Measurements from ENCODE around the gene BABAM2. TPM values are rescaled to one million over a fixed set of nuclear protein-coding genes. Genes with fewer than 3 reads are reported as not detected.

BABAM2 gene
- total RNA-seq, 1 experiment from 2014 or later: 16.3 TPM

- H3K27me3 ChIP-seq (ENCODE audit: low read length): no peaks in the 10 kb centered on the region
- ChIA-PET CTCF (no interaction called here), POLR2A (ENCODE audit: unreplicated experiment) (no interaction called here)
- no peaks in the 10 kb centered on the region for H3K9me3 ChIP-seq (ENCODE audit: low read length)
- DNase-seq: no peak
- no peaks in the 10 kb centered on the region for H4K20me1 ChIP-seq (ENCODE audit: low read length)
- intact Hi-C loops (cut with micrococcal nuclease): no loop called here
- no peaks in the 10 kb centered on the region for H3K79me2 ChIP-seq (ENCODE audit: low read length)
- TF ChIP-seq EZH2phosphoT487 (IDR thresholded peaks at IDR 0.05; ENCODE audit: borderline replicate concordance, low read length) (no peak), EZH2 (IDR thresholded peaks at IDR 0.05; ENCODE audit: low read length, unreplicated experiment) (no peak), CTCF (conservative IDR thresholded peaks at IDR 0.05; ENCODE audit: low read depth, low read length) (no peak)
- ATAC-seq: no peak
- no peak overlapping the region for H3K4me2 ChIP-seq (ENCODE audit: low read length)
- H3K27ac ChIP-seq (ENCODE audit: low read length): no peak overlapping the region
- H3K4me1 ChIP-seq (ENCODE audit: insufficient read depth, low read length): no peaks in the 10 kb centered on the region
- no peaks in the 10 kb centered on the region for H3K9me2 ChIP-seq (replicated peaks; ENCODE audit: low read length)
- H3K36me3 ChIP-seq (ENCODE audit: low read depth, low read length): no peaks in the 10 kb centered on the region
- no TSS peak for BruUV-seq (replicated peaks)
- no peak overlapping the region for H3K9ac ChIP-seq (ENCODE audit: low read length)
- no peak overlapping the region for H2AFZ ChIP-seq (ENCODE audit: low read length)
- H3F3A ChIP-seq (ENCODE audit: low read length, unreplicated experiment): no peaks in the 10 kb centered on the region
- no peak overlapping the region for H3K4me3 ChIP-seq (ENCODE audit: low read length)
Observed at GRCh38 chr2:28348149-28348567, 457.6 kb downstream of the BABAM2 start.

- Histone ChIP-seq H3F3A (ENCODE audit: low read length, unreplicated experiment) (no peaks in the 10 kb centered on the region), H3K4me3 (ENCODE audit: low read length) (no peak overlapping the region), H3K9me2 (replicated peaks; ENCODE audit: low read length) (no peaks in the 10 kb centered on the region), H3K4me2 (ENCODE audit: low read length) (no peak overlapping the region), H3K9me3 (ENCODE audit: low read length) (no peaks in the 10 kb centered on the region), H3K4me1 (ENCODE audit: insufficient read depth, low read length) (no peaks in the 10 kb centered on the region), H4K20me1 (ENCODE audit: low read length) (no peaks in the 10 kb centered on the region), H3K27ac (ENCODE audit: low read length) (no peak overlapping the region), H3K27me3 (ENCODE audit: low read length) (no peaks in the 10 kb centered on the region), H3K9ac (ENCODE audit: low read length) (no peak overlapping the region), H3K79me2 (ENCODE audit: low read length) (no peaks in the 10 kb centered on the region), H3K36me3 (ENCODE audit: low read depth, low read length) (no peaks in the 10 kb centered on the region), H2AFZ (ENCODE audit: low read length) (no peak overlapping the region)
- no peak for DNase-seq
- intact Hi-C loops (cut with micrococcal nuclease): no loop called here
- ChIA-PET POLR2A (ENCODE audit: unreplicated experiment) (no interaction called here), CTCF (no interaction called here)
- ATAC-seq: no peak
- no TSS peak for BruUV-seq (replicated peaks)
- TF ChIP-seq CTCF (conservative IDR thresholded peaks at IDR 0.05; ENCODE audit: low read depth, low read length): no peak
- no peak for TF ChIP-seq EZH2 (IDR thresholded peaks at IDR 0.05; ENCODE audit: low read length, unreplicated experiment)
- TF ChIP-seq EZH2phosphoT487 (IDR thresholded peaks at IDR 0.05; ENCODE audit: borderline replicate concordance, low read length): no peak
Observed at GRCh38 chr2:28348921-28349320, 458.4 kb downstream of the BABAM2 start.

GRCh38 chr2:28349546-28350165 lies 459.1 kb downstream of the BABAM2 start:
- no peak overlapping the region for H3K27ac ChIP-seq (ENCODE audit: low read length)
- H3F3A ChIP-seq (ENCODE audit: low read length, unreplicated experiment): no peaks in the 10 kb centered on the region
- H3K27me3 ChIP-seq (ENCODE audit: low read length): no peaks in the 10 kb centered on the region
- TF ChIP-seq CTCF (conservative IDR thresholded peaks at IDR 0.05; ENCODE audit: low read depth, low read length): no peak
- TF ChIP-seq EZH2phosphoT487 (IDR thresholded peaks at IDR 0.05; ENCODE audit: borderline replicate concordance, low read length): no peak
- no peak for TF ChIP-seq EZH2 (IDR thresholded peaks at IDR 0.05; ENCODE audit: low read length, unreplicated experiment)
- ChIA-PET POLR2A (ENCODE audit: unreplicated experiment) (no interaction called here), CTCF (no interaction called here)
- no peaks in the 10 kb centered on the region for H3K9me2 ChIP-seq (replicated peaks; ENCODE audit: low read length)
- intact Hi-C loops (cut with micrococcal nuclease): no loop called here
- no peak overlapping the region for H3K4me3 ChIP-seq (ENCODE audit: low read length)
- no peaks in the 10 kb centered on the region for H4K20me1 ChIP-seq (ENCODE audit: low read length)
- no peaks in the 10 kb centered on the region for H3K9me3 ChIP-seq (ENCODE audit: low read length)
- H3K79me2 ChIP-seq (ENCODE audit: low read length): no peaks in the 10 kb centered on the region
- no peak for ATAC-seq
- no peak overlapping the region for H3K4me2 ChIP-seq (ENCODE audit: low read length)
- BruUV-seq (replicated peaks): no TSS peak
- no peaks in the 10 kb centered on the region for H3K36me3 ChIP-seq (ENCODE audit: low read depth, low read length)
- no peak overlapping the region for H3K9ac ChIP-seq (ENCODE audit: low read length)
- no peaks in the 10 kb centered on the region for H3K4me1 ChIP-seq (ENCODE audit: insufficient read depth, low read length)
- no peak overlapping the region for H2AFZ ChIP-seq (ENCODE audit: low read length)
- DNase-seq: no peak

All from PC-3 (cell line).